22Rv1 (cell line): ENCODE measurements around the gene SLC9A5.

ENCODE experiments used
- H3K27ac ChIP-seq: fragments of 450-650 bp; 2 replicates; pipeline ENCODE4 v1.5.1; 2017
- ZFX ChIP-seq: fragments of 450-650 bp; IDR thresholded peaks from 2 replicates; pipeline ENCODE4 v1.6.1; 2017; ENCODE audit warnings: antibody characterized with exemption, borderline replicate concordance
- TF ChIP-seq, protein P1 (sequence below): fragments of 450-650 bp; IDR thresholded peaks from 2 replicates; pipeline ENCODE4 v1.5.1; 2017; ENCODE audit warnings: mild to moderate bottlenecking

The SLC9A5 gene

DNA sequence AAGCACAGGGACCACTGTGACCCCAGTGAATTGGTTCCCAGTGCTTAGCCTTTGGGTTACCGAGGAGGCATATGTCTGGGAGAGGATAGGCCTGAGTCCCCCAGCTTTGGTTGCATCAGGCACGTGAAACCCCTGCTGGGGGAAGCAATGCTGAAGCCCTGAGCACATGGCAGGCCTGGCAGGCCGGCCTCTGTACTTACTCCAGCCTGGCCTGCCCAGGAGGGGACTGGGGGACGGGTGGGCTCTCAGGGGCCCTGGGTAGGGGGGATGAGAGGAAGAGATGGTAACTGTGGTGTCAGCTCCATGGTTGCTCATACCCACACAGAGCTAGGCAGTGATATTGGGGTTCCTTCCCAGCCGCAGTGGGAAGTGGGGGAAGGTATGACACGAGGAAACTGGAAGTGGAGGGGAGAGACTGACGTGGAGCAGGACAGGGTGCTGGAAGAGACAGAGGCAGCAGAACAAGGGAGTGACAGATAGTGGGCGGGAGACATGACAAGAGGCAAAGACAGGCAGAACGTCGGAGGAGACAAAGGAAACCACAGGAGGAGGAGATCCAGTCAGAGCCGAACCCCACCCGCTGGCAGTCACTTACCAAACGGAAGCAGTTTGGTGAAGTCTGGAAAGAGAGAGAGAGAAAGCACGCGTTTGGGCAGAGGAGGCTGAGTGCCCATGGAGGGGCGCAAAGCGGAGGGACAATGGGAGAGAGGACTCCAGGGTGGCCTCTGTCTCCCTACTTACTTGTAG, 12.8 kb upstream of the SLC9A5 start:
- TF ChIP-seq, protein P1, sequence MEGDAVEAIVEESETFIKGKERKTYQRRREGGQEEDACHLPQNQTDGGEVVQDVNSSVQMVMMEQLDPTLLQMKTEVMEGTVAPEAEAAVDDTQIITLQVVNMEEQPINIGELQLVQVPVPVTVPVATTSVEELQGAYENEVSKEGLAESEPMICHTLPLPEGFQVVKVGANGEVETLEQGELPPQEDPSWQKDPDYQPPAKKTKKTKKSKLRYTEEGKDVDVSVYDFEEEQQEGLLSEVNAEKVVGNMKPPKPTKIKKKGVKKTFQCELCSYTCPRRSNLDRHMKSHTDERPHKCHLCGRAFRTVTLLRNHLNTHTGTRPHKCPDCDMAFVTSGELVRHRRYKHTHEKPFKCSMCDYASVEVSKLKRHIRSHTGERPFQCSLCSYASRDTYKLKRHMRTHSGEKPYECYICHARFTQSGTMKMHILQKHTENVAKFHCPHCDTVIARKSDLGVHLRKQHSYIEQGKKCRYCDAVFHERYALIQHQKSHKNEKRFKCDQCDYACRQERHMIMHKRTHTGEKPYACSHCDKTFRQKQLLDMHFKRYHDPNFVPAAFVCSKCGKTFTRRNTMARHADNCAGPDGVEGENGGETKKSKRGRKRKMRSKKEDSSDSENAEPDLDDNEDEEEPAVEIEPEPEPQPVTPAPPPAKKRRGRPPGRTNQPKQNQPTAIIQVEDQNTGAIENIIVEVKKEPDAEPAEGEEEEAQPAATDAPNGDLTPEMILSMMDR = no peak
- no peak for TF ChIP-seq ZFX
- peak overlapping the region; percentile 42 for H3K27ac ChIP-seq

DNA sequence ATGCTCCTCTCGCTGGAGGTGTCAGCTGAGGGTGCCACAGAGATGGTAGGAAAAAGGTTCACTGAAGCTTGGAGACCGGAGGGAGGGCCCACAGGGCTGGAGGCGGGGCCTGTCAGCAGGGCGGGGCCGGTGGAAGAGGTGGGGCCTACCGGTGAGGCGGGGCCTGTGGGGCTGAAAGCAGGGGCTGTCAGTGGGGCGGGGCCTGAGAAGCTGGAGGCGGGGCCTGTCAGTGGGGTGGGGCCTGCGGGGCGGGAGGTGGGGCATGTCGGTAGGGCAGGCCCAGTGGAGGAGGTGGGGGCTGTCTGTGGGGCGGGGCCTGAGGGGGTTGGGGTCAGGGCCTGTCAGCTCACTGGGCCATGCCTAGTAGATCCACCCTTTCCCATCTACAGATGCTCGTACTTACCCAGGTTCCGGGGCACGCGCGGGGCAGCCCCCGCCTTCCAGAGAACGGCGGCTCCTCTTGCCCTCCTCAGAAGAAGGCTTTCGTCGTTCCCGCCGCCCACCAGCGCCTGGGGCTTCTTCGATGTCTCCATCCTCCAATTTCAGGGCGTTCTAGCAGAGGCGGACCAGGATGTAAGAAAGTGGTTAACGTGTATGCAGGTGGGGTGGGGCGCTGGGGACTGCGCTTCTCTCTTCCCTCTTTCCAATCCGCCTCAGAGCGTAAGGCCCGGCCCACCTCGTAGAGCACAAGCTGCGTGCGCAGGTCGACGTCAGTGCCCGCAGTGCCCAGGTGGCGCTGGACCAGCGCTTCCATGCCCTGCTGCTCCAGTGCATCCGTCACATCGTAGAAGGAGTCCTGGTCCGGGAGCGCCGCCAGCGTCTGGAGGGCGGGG, 12.0 kb upstream of the SLC9A5 start:
- no peak for TF ChIP-seq ZFX
- TF ChIP-seq, protein P1 = no peak
- peak overlapping the region; percentile 42 for H3K27ac ChIP-seq

DNA sequence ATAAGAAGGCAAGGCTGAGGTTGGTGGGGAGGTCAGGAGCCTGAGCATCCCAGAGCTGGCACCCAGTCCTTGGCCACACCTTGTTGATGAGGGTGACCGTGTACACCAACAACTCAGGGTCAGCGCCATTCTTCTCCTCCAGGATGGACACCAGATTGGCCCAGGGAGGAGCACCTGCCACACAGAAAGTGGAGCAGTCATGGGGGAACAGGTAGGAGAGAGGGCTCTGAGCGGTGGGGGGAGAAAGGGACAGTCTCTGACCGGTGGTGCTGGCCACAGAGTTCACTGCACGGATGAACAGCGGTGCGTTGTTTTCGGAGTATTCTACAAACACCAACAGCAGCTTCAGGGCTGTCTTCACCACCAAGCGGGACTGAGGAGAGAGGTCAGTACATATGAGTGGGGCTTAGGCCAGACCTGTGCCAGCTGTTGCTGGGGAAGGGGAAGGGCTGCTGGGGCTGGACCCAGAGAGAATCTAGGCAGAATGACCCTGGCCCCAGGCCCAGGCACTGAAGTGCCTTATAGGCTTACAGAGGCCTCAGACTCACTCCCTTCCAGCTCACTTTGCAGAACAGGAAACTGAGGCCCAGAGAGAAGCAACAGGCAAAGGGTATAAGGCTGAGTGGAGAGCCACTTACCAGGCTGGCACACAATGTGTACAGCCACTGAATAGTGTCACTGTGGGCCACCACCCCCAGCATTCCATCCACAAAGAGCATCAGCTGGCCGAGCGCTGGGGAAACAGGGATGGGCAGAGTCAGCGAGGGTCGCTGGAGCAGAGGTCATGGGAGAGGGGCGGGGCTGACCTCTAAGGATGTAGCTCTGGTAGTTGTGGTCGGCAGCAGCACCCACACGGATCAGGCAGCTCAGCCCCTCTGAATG, 11.1 kb upstream of the SLC9A5 start:
- TF ChIP-seq, protein P1 = no peak
- TF ChIP-seq ZFX = no peak
- H3K27ac ChIP-seq = no peak overlapping the region

DNA sequence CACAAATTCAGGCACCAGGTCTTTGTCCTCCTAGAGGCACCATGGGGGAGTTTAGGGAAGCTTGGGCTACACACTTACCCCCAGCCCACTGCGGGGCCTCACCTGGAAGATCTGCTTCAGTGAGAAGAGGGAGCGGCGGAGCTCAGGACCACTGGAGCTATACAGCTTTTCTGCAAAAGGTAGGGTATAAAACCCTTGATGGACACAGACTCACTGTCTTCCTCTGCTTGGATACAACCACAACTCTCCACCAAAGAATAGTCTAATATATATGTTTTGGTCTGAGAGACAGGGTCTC, 10.6 kb upstream of the SLC9A5 start:
- no peak overlapping the region for H3K27ac ChIP-seq
- TF ChIP-seq, protein P1 = no peak
- TF ChIP-seq ZFX = no peak

DNA sequence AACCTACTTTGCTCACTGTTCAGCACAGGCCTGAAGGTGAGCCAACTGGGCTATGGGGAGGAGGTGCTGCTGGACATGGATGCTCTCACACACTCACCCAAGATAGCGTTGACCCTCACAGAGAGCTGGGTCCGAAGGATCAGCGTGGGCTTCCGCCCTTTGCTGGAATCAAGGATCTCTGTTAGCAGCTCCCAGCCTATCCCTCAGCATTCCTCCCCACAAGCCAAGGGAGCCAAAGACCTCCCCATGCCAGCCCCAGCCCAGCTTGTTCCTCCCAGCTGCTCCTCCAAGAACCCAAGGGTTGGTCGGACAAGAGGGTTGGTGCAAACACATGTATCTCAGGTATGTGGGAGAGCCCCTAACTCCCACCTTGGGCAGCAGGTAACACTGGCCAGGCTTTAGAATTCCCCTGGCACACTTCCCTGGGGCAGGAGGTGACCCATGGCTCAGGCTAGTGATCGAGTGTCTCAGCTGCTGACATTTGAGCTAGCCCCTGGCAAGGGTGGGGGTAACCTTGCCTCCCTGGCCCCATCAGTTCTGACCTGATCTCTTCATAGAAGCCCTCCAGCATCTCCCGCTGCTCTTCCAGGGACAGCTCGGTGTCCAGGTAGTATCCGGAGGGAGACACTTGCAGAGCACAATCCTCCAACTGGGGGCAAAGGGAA, 9.8 kb upstream of the SLC9A5 start:
- no peak overlapping the region for H3K27ac ChIP-seq
- TF ChIP-seq, protein P1 = no peak
- no peak for TF ChIP-seq ZFX

DNA sequence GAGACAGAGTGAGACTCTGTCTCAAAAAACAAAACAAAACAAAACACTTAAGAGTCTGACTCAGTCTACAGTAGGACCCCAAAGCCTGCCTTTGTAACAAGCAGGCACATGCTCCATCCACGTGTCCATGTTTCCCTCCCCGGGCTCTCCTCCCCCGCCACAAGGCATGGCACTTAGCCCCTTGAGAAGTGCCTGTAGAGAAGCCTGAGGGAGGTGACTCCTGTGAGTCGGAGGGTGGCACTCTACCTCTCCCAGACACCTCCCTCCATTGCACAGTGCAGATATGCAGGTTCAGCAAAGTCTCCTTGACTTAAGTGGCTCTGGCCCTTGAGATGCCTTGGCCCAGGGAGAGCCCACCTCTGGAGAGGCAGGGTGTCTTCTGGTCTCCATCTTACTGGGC, 8.3 kb upstream of the SLC9A5 start:
- H3K27ac ChIP-seq = peak overlapping the region; percentile 72
- TF ChIP-seq, protein P1 = no peak
- no peak for TF ChIP-seq ZFX
